Measurements from ENCODE around the gene GSC2.

DNA sequence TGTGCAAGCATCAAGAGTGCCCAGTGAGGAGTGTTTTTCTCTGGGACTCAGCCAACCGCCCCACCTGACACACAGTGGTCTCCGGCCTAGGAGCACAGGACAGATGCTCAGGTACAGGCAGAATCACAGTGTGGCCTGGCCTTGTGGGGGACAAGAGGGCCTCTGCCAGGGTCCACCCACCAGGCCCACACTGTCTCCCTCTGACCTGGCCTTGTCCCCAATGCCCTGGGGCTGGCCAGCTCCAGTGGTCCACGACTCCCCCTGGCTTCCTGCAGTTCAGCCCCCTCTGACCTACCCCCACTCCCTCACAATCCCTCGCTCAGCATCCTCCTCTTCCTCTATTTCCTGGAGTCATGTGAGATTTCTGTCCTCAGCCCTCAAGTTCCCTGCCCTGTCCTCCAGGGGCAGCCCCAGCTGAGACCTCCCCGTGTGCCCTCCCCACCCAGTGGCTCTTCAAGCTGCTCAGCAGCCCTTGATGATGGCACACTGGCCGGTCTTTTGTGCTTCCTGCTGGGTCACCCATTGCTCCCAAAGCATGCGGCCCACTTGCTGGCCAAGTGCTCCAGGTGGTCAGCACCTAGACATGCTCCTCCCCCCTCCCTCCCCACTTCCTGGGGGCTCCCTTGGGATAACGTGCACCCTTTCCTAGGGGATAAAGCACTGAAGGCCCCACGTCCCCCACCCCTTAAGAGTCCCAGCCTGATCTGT lies 17.2 kb downstream of the GSC2 start:
- TF ChIP-seq POLR2AphosphoS5 (IDR thresholded peaks at IDR 0.05) = no peak
- TF ChIP-seq, protein P1, sequence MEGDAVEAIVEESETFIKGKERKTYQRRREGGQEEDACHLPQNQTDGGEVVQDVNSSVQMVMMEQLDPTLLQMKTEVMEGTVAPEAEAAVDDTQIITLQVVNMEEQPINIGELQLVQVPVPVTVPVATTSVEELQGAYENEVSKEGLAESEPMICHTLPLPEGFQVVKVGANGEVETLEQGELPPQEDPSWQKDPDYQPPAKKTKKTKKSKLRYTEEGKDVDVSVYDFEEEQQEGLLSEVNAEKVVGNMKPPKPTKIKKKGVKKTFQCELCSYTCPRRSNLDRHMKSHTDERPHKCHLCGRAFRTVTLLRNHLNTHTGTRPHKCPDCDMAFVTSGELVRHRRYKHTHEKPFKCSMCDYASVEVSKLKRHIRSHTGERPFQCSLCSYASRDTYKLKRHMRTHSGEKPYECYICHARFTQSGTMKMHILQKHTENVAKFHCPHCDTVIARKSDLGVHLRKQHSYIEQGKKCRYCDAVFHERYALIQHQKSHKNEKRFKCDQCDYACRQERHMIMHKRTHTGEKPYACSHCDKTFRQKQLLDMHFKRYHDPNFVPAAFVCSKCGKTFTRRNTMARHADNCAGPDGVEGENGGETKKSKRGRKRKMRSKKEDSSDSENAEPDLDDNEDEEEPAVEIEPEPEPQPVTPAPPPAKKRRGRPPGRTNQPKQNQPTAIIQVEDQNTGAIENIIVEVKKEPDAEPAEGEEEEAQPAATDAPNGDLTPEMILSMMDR (IDR thresholded peaks at IDR 0.05) = no peak
- TF ChIP-seq POLR2A (IDR thresholded peaks at IDR 0.05) = no peak
- TF ChIP-seq EP300 (IDR thresholded peaks at IDR 0.05) = no peak

Data from upper lobe of left lung (tissue), 4 donors.